ENCODE measurements around the gene ANKDD1A. TPM values are rescaled to one million over a fixed set of nuclear protein-coding genes. Genes with fewer than 3 reads are reported as not detected.

The ANKDD1A gene
- total RNA-seq, 1 experiment from 2014 or later: 6.8 TPM

- H3K9me3 ChIP-seq (ENCODE audit: control insufficient read depth, insufficient read depth, low read depth, low read length): no peaks in the 10 kb centered on the region
- peak overlapping the region; percentile 77 for H3K27ac ChIP-seq (ENCODE audit: low read length)
- ATAC-seq (peak; percentile 94), DNase-seq (ENCODE audit: low read depth, low spot score) (peak; percentile 84)
- ChIA-PET CTCF (no interaction called here), POLR2A (interaction anchor here (0.5 kb wide), 1 partner anchor 20 kb away, joined by 3 read pairs; no protein-coding TSS in a partner anchor)
- BruUV-seq (replicated peaks): no TSS peak
- intact Hi-C loops (cut with micrococcal nuclease; ENCODE audit: unreplicated experiment) (no loop called here), in situ Hi-C loops (cut with HindIII; ENCODE audit: low pct_unique_long_range_greater_than_20kb, low sequenced_read_pairs) (no loop called here)
- no peaks in the 10 kb centered on the region for H3K27me3 ChIP-seq (ENCODE audit: control insufficient read depth, insufficient read depth, low read length)
- H3K4me1 ChIP-seq (ENCODE audit: control insufficient read depth, insufficient read depth, low read length): peaks cover 29% of the 10 kb centered on the region
- H3K36me3 ChIP-seq (ENCODE audit: control insufficient read depth, insufficient read depth, low read length): no peaks in the 10 kb centered on the region
- H3K4me3 ChIP-seq (ENCODE audit: low read depth in 2 of 2, low read length in 2 of 2): peak overlapping the region in 1 of 2 experiments; percentile 2; a peak in 1 of 4 replicates
- TF ChIP-seq SIN3A (IDR thresholded peaks at IDR 0.05; ENCODE audit: borderline replicate concordance, insufficient read depth, low read depth, low read length): no peak
- peak; percentile 57; the same call in 1 of the 2 replicates for TF ChIP-seq TCF7L2 (IDR thresholded peaks at IDR 0.05; ENCODE audit: low read depth, low read length)
- TF ChIP-seq POLR2AphosphoS5 (IDR thresholded peaks at IDR 0.05; ENCODE audit: low read depth, low read length): 0 out of 2 replicates have a peak, but pooled peaks have one; percentile 23
Measured at GRCh38 chr15:64883997-64884511, 27.6 kb upstream of the ANKDD1A start.

DNA sequence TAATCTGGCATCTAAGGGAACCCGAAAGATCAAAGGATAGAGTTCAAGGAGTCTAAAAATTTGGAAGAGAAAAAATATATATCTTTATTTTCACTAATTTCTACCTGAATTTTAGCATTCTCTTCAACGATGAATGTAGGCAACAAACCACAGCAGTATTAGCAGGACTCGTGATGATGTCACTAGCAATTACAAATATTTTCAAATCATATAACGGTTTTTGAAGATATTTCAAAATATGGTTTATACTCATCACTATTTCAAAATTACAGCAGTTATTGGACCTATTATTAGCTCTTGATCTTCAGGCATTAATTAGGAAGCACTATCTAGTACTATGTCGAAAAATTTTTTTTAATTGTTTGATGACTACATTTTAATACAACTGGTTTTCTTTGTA is 27.0 kb upstream of the ANKDD1A start:
- H3K9me3 ChIP-seq (ENCODE audit: control insufficient read depth, insufficient read depth, low read depth, low read length): no peaks in the 10 kb centered on the region
- no peak overlapping the region for H3K4me3 ChIP-seq (ENCODE audit: low read depth in 2 of 2, low read length in 2 of 2)
- in situ Hi-C loops (cut with HindIII; ENCODE audit: low pct_unique_long_range_greater_than_20kb, low sequenced_read_pairs): no loop called here
- ChIA-PET CTCF (interaction anchor here (0.6 kb wide), 1 partner anchor 48 kb away, joined by 5 read pairs; no protein-coding TSS in a partner anchor), POLR2A (no interaction called here)
- no peak for ATAC-seq
- DNase-seq (ENCODE audit: low read depth, low spot score): no peak
- H3K27me3 ChIP-seq (ENCODE audit: control insufficient read depth, insufficient read depth, low read length): no peaks in the 10 kb centered on the region
- BruUV-seq (replicated peaks): no TSS peak
- H3K4me1 ChIP-seq (ENCODE audit: control insufficient read depth, insufficient read depth, low read length): peaks cover 29% of the 10 kb centered on the region
- peak overlapping the region; percentile 77; the same call in 1 of the 2 replicates for H3K27ac ChIP-seq (ENCODE audit: low read length)
- TF ChIP-seq, protein P1, sequence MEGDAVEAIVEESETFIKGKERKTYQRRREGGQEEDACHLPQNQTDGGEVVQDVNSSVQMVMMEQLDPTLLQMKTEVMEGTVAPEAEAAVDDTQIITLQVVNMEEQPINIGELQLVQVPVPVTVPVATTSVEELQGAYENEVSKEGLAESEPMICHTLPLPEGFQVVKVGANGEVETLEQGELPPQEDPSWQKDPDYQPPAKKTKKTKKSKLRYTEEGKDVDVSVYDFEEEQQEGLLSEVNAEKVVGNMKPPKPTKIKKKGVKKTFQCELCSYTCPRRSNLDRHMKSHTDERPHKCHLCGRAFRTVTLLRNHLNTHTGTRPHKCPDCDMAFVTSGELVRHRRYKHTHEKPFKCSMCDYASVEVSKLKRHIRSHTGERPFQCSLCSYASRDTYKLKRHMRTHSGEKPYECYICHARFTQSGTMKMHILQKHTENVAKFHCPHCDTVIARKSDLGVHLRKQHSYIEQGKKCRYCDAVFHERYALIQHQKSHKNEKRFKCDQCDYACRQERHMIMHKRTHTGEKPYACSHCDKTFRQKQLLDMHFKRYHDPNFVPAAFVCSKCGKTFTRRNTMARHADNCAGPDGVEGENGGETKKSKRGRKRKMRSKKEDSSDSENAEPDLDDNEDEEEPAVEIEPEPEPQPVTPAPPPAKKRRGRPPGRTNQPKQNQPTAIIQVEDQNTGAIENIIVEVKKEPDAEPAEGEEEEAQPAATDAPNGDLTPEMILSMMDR (IDR thresholded peaks at IDR 0.05): no peak
- TF ChIP-seq POLR2AphosphoS5 (IDR thresholded peaks at IDR 0.05; ENCODE audit: low read depth, low read length) (no peak), TCF7L2 (IDR thresholded peaks at IDR 0.05; ENCODE audit: low read depth, low read length) (no peak; the same call in 1 of the 2 replicates), REST (IDR thresholded peaks at IDR 0.05; ENCODE audit: insufficient read depth in 1 of 2, low read depth in 2 of 2, low read length in 1 of 2) (no peak), SIN3A (IDR thresholded peaks at IDR 0.05; ENCODE audit: borderline replicate concordance, insufficient read depth, low read depth, low read length) (no peak)
- intact Hi-C loops (cut with micrococcal nuclease; ENCODE audit: unreplicated experiment): no loop called here
- no peaks in the 10 kb centered on the region for H3K36me3 ChIP-seq (ENCODE audit: control insufficient read depth, insufficient read depth, low read length)

DNA sequence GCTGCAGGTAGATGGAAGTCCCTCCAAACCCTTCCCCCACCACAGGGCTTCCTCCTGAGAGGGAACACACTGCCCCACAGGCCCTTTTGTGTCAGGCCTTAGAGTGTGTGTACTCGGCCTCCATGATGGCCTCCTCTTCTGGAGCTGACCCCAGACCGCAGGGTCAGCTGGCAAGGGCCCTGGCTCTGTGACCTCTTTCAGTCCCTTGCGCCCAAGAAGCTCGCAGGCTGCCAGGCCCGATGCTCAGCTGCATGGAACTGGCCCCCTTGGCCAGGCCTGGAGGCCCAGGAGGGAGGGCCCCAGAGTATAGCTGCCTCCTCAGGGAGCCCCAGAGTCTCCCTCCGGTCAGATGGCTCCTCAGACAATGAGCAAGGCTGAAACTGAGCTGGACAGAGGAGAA is 23.4 kb upstream of the ANKDD1A start:
- ChIA-PET CTCF (no interaction called here), POLR2A (interaction anchor here (1.0 kb wide), 1 partner anchor 13 kb away, joined by 3 read pairs; no protein-coding TSS in a partner anchor)
- H3K9me3 ChIP-seq (ENCODE audit: control insufficient read depth, insufficient read depth, low read depth, low read length): no peaks in the 10 kb centered on the region
- intact Hi-C loops (cut with micrococcal nuclease; ENCODE audit: unreplicated experiment) (no loop called here), in situ Hi-C loops (cut with HindIII; ENCODE audit: low pct_unique_long_range_greater_than_20kb, low sequenced_read_pairs) (no loop called here)
- DNase-seq (ENCODE audit: low read depth, low spot score): no peak
- H3K27me3 ChIP-seq (ENCODE audit: control insufficient read depth, insufficient read depth, low read length): no peaks in the 10 kb centered on the region
- peaks cover 15% of the 10 kb centered on the region for H3K4me1 ChIP-seq (ENCODE audit: control insufficient read depth, insufficient read depth, low read length)
- no peak overlapping the region for H3K27ac ChIP-seq (ENCODE audit: low read length)
- H3K36me3 ChIP-seq (ENCODE audit: control insufficient read depth, insufficient read depth, low read length): no peaks in the 10 kb centered on the region
- TF ChIP-seq SIN3A (IDR thresholded peaks at IDR 0.05; ENCODE audit: borderline replicate concordance, insufficient read depth, low read depth, low read length) (no peak), REST (IDR thresholded peaks at IDR 0.05; ENCODE audit: insufficient read depth in 1 of 2, low read depth in 2 of 2, low read length in 1 of 2) (no peak), TCF7L2 (IDR thresholded peaks at IDR 0.05; ENCODE audit: low read depth, low read length) (no peak), POLR2AphosphoS5 (IDR thresholded peaks at IDR 0.05; ENCODE audit: low read depth, low read length) (no peak)
- TF ChIP-seq, protein P1 (IDR thresholded peaks at IDR 0.05): no peak
- no TSS peak for BruUV-seq (replicated peaks)
- ATAC-seq: no peak
- no peak overlapping the region for H3K4me3 ChIP-seq (ENCODE audit: low read depth in 2 of 2, low read length in 2 of 2)

Data from Panc1 (cell line).